GM21381 (cell line): Measurements from ENCODE around the gene XYLT1.

Source experiments
- ATAC-seq: cut with Tn5 transposase; IDR thresholded peaks from one replicate; pipeline ENCODE4 v1.9.1; 2021; ENCODE audit warnings: mild to moderate bottlenecking, moderate library complexity; ENCODE audit not compliant: unreplicated experiment

Gene XYLT1

DNA sequence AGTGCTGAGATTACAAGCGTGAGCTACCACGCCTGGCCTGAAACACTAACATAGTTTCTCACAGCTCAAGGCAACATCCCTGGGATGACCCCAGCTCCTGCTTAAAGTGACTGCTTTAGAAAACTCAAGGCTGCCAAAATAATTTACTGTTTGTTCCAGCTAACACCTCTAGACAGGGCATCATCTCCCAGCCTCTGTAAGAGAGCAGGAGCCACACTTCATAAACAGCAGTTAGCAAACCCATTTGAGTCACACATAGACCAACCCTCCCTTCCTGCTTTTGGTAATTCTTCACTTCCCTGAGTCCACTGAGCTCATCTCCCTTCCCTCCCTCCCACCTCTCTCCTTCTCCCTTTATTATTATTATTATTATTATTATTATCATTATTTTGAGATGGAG lies 201.3 kb downstream of the XYLT1 start:
- ATAC-seq = no peak

- ATAC-seq = no peak
Measured at GRCh38 chr16:17266608-17267313, 204.0 kb downstream of the XYLT1 start.

GRCh38 chr16:17265154-17265553 lies 205.6 kb downstream of the XYLT1 start:
- ATAC-seq = no peak

DNA sequence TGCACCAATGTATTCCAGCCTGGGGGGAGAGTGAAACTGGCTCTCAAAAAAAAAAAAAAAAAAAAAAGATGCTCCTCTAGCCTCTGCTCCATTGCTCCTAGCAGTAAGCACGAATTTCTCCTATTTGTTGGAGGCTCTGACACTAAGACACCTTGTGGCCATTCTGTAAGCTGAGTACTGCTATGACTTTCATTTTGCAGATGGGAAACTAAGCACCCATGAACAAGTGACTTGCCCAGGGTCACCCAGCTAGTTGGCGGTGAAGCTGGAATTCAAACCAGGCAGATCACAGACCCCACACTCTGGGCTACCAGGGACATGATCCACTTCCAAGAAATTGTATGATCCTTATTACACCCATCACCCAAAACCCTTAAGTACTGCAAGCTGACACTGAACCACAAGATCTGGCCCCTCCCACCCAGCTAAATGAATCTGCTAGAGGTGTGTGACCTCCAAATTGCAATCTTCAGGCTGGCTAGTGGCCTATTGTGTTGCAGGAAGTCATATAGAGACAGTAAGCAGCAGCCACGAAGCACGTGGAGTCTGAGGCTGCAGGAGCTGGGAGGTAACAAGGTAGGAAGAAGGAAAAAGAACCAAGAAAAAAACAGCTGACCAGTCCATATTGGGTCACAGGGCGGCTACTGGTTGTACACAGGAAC lies 209.4 kb downstream of the XYLT1 start:
- no peak for ATAC-seq

DNA sequence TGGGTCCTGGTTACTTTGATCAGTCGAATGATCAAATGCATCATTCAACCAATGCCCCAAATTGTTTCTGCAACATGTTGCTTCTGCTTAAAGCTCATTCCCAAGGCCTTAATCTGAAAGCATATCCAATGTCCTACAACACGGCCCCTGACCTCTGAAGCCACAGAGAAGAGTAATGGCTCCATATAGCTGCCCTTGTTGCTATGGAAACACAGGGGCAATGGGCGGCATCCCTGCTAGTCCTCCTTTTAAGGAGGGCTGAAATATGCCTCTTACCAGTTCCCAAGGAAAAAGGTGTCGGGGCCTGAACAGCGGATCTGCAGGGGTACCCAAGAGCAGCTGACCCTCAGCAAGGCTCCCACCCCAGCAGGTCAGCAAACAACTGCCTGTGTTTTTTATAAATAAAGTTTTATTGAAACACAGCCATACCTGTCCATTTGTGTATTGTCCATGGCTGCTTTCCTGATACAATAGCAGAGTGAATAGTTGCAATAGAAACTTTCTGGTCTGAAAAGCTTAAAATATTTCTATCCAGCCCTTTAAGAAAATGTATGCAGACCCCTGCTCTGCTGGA lies 210.4 kb downstream of the XYLT1 start:
- no peak for ATAC-seq

DNA sequence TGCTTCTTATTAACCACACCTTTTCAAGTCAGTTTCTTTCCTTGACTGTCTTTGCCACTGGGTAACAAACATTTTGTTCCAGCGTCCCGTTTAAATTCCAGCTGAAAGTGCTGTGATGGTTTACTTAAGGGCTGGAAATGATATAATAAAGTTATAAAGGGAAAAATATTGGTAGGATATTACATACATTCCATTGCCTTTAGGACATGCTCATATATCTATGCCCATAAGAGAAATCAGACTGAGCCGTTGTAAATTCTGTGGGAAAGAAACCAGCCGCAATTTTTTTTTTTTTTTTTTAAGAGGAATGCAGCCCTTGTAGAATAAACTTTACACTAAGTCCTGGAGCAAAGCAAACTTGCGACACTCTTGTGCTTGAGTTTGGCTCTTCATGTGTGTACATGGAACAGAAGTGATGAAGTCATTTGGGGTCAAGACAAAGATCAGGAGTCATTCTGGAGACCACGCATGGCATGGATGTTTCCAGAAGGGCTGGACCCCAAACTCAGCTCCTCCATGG lies 210.9 kb downstream of the XYLT1 start:
- no peak for ATAC-seq

GRCh38 chr16:17258848-17259713 lies 211.7 kb downstream of the XYLT1 start:
- ATAC-seq = peak; percentile 68

DNA sequence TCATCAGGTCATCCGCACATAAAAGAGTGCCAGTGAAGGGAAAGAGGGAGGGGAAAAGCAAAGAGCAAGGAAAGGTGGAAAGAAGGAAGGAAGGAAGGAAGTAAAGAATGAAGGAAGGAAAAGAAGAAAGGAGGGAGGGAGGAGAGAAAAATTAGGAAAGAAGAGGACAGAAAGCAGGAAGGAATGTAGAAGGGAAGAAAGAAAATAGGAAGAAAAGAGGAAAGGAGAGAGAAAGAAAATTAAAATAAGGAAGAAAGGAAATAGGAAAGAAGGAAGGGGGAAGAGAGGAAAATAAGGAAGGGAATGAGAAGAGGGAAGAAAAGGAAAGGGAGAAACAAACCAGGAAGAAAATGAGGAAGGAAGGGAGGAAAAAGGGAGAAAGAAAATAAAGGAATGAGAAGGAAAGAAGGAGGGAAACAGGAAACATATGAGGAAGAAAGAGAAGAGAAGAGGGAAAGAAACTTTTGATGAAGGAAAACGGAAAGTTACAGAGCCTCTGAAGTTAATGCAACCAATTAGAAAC lies 212.6 kb downstream of the XYLT1 start:
- no peak for ATAC-seq

- no peak for ATAC-seq
Measured at GRCh38 chr16:17257426-17258023, 213.2 kb downstream of the XYLT1 start.

- ATAC-seq = no peak
Measured at GRCh38 chr16:17252701-17253100, 218.1 kb downstream of the XYLT1 start.

GRCh38 chr16:17252064-17252463 lies 218.7 kb downstream of the XYLT1 start:
- ATAC-seq = no peak

- no peak for ATAC-seq
Measured at GRCh38 chr16:17251496-17251895, 219.3 kb downstream of the XYLT1 start.

DNA sequence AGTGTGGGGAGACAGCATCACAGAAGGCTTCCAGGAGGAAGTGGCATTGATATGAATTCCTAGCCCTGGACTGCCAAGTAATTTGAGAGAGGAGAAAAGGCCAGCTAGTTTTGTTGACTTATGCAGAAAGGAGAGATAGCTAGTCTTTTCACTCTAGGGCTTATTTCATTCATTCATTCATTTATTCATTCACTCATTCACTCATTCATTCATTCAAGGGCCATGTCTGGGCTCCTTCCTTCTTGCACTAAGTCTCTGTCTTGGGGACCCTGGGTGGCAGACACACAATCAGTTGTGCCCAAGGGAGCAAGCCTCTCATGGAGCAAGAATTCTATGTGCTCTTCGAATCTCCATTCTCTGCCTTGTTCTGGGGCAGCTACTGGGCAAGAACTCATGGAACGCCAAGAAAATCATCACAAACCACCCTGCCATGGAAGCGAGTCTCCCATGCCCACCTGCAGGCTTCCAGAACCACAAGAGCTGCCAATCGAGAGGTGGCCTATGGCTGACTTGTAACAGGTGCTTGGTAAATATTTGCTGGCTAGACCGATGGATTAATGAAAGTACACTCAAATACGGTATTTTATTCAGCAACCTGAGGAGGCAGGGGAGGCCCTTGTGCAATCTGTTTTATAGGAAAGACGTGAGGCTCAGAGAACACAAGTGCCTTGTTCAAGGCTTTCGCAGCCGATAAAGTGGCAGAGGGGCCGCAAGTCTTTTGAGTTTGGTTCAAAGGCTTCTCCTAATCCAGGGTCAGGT lies 223.6 kb downstream of the XYLT1 start:
- ATAC-seq = no peak

- ATAC-seq = no peak
Measured at GRCh38 chr16:17246268-17246885, 224.4 kb downstream of the XYLT1 start.

- ATAC-seq = no peak
Measured at GRCh38 chr16:17245776-17246175, 225.0 kb downstream of the XYLT1 start.

DNA sequence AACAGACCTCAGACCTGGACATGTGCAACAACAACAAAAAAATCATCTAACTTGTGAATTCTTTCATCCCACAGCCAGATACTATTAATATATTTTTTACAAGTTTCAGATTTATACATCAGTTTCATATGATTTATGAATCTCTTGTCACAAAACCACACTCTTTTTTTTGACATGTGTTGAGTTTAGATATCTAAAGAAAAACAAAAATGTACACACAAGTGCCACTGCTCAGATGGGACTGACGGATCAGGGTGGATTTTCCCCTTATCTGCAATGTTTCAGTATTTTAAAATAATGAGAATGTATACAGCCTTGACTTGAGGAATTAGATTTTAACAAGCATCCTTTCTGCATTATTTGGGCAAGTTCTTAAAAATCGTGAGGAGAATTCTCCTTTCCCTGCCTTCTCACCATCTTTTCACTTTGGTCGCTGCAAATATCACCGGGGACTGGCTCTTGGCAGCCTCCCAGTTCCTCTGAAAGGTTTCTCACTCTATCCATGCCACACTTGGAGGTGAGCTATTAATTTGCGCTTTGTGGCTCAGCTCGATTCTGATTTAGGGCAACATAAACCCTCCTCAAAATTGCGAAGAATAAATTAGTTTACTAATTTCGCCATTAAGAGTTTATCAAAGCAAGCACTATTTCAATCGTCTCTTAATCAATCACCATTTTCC lies 225.7 kb downstream of the XYLT1 start:
- no peak for ATAC-seq

GRCh38 chr16:17241264-17241835 lies 229.4 kb downstream of the XYLT1 start:
- ATAC-seq = no peak

- no peak for ATAC-seq
Measured at GRCh38 chr16:17238285-17239028, 232.3 kb downstream of the XYLT1 start.
